GM10248 (cell line): ENCODE results near the gene KLHL29.

Experiments
- CTCF ChIA-PET: fragments of 300-600 bp; sonication (Branson Sonifier 250); formaldehyde crosslinking; extraction: SDS; loops from one replicate; lab custom pipeline; 2021; ENCODE audit warnings: antibody characterized with exemption; lab: Yijun Ruan, JAX
- POLR2A ChIA-PET: fragments of 350-650 bp; sonication (Branson Sonifier 250); formaldehyde crosslinking; extraction: SDS; loops from one replicate; lab custom pipeline; 2020; ENCODE audit warnings: antibody characterized with exemption; lab: Yijun Ruan, JAX
- DNase-seq: peaks from one replicate; pipeline ENCODE4 v3.0.0; 2012; ENCODE audit errors: extremely low spot score
- TF ChIP-seq, protein P1 (sequence below): IDR thresholded peaks from 2 replicates; pipeline ENCODE4 v1.5.1; 2012; ENCODE audit warnings: mild to moderate bottlenecking, low read depth; ENCODE audit errors: extremely low read depth, missing control alignments, control extremely low read depth

The KLHL29 gene

DNA sequence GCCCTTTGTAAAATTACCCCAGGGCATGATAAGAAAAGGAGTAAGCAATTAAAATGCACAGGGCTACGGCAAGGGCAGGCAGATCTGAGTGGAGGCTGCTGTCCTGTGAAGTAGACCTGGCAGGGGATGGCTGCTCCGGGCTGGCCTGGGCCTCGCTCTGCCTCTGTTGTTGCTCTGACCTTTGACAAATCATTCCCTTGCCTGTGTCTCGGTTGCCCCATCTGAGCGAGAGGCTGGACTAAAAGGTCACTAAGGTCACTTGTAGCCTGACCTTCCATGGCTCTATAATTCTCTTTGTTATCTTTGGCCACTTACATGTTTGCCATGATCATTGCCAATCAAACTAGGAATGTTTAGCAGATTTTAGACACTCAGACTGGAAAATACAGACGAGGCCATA lies 118.1 kb downstream of the KLHL29 start:
- TF ChIP-seq, protein P1, sequence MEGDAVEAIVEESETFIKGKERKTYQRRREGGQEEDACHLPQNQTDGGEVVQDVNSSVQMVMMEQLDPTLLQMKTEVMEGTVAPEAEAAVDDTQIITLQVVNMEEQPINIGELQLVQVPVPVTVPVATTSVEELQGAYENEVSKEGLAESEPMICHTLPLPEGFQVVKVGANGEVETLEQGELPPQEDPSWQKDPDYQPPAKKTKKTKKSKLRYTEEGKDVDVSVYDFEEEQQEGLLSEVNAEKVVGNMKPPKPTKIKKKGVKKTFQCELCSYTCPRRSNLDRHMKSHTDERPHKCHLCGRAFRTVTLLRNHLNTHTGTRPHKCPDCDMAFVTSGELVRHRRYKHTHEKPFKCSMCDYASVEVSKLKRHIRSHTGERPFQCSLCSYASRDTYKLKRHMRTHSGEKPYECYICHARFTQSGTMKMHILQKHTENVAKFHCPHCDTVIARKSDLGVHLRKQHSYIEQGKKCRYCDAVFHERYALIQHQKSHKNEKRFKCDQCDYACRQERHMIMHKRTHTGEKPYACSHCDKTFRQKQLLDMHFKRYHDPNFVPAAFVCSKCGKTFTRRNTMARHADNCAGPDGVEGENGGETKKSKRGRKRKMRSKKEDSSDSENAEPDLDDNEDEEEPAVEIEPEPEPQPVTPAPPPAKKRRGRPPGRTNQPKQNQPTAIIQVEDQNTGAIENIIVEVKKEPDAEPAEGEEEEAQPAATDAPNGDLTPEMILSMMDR, result no peak
- ChIA-PET CTCF (no interaction called here), POLR2A (no interaction called here)
- DNase-seq, result no peak

DNA sequence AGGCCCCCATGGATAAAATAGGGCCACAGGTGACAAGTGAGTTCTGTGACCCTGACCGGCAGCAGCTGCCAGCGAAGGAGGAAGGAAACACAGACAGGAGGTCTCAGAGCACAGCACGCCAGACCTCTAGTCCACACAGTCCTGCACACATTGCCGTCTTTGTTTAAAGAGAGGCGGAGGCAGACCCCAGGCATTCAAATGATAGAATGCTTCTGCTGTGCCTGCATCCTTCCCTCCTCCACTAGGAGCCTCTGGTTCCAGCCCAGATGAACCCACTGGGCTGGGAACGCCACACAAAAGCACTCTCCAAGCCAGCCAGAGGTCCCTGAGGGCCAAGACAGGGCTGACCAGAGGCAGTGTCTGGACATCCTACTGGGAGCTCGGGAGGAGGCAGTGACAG lies 118.7 kb downstream of the KLHL29 start:
- no peak for DNase-seq
- TF ChIP-seq, protein P1, result no peak
- POLR2A ChIA-PET, result no interaction called here
- CTCF ChIA-PET, result no interaction called here

DNA sequence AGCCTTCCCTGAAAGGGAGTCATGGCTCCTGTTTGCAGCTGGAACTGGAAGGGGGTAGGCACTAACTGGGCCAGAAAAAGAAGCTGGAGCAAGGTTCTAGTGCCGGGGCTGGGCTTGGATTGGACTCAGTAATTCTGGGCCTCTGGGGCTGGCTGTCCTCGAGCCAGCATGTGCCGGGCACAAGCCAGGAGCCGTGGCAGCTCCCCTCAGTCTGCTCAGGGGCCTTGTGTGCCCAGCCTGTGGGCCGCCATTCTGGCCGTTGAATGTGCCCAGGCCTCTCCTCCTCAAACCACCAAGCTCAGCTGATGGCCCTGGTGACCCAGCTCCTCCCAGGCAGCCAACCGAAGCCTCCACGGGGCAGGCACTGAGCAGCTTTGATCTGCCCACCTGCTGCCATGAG lies 119.6 kb downstream of the KLHL29 start:
- TF ChIP-seq, protein P1, result no peak
- DNase-seq, result no peak
- ChIA-PET POLR2A (no interaction called here), CTCF (interaction anchor here (1.0 to 1.3 kb wide), 2 partner anchors 11 to 13 kb away, joined by 3 to 4 read pairs; no protein-coding TSS in a partner anchor)

DNA sequence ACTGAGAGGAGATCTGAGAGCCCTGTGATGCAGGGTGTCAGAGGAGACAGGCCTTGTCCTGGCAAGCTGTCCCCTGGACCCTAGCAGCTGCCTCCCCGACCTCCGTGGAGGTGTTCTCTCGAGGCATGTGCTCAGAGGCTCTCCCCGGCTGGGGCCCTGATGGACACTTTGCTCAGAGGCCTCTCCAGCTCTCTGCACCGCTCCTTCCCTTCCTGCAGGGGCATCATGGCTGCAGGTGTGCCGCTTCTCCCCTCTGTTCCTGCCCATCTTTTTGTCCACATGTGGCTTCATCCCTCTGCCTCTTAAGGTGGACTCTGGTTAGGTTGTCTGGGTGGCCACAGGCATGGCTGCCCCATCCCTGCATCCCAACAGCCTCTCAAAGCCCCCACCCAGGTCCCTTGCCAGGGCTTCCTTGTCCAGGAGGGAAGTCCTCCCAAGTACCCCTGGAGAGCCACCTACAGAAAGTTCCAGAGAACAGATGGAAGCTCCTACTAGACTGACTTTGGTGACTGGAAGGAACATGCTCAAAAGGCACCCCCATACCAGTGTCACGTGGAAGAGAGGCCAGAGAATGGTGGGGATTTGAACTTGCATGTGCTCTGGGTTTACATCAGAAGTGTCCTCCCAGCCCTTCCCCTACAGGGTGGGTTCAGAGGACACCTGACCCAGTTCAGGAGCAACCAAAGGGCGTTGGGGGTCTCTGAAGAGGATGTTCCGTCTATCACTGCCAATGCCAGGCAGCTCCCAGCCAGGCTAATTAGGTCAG lies 120.4 kb downstream of the KLHL29 start:
- POLR2A ChIA-PET, result no interaction called here
- CTCF ChIA-PET, result interaction anchor here (1.0 to 1.3 kb wide), 2 partner anchors 11 to 14 kb away, joined by 3 to 4 read pairs; no protein-coding TSS in a partner anchor
- DNase-seq, result no peak
- TF ChIP-seq, protein P1, result no peak

DNA sequence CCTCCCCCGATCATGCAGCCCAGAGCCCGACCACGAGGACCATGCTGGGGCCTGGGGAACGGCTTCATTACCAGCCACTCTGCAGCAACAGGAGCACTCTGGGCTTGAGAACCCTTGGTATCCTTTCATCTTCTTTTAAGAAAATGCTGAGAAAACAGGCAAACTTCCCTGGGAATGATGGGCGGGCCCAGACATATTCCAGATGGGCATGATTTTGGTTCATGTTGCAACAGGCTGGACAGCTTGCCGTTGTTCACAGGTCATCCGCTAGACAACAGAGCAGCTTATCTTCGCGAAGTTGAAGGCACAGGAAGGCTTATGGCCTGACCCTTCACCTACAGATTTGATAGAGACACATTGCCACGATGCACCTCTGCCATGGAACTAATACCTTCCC lies 121.0 kb downstream of the KLHL29 start:
- ChIA-PET POLR2A (no interaction called here), CTCF (no interaction called here)
- no peak for DNase-seq
- TF ChIP-seq, protein P1, result no peak

DNA sequence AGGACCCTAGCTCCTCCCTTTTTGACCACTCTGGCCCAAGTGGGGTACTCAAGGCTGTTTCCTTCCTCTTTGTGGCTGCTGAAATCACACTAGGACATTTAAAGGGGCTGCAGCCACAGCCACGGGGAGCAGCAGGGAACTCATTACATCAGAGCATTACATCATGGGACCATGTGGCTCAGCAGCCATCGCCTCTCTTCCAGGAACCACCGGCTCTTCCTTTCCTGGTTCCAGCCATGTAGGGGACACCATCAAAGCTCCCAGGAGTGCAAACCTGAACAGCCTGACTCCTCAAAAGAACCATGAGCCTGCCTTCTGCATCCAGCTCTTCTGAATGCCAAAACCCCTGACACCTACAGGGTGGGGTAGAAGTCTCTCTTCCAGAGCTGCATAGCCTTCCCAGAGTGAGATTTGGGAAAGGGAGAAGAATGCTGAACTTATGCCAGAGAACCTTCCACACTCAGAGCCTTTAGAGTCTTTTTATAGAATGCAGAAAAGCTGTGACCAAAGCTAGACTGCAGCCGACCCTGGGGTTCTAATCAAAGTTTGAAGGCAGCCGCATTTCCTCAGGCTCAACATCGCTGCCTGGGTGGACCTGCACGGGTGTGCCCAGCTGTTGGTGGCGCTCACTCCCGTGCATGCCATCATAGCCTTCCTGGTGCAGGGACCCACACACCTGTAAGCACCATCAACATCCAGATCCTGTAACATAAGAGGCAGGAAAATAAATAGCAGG lies 121.7 kb downstream of the KLHL29 start:
- no peak for DNase-seq
- ChIA-PET CTCF (no interaction called here), POLR2A (no interaction called here)
- TF ChIP-seq, protein P1, result no peak
